Endothelial cell of umbilical vein (primary cell): ENCODE measurements around the gene SLAMF6. TPM values are rescaled to one million over a fixed set of nuclear protein-coding genes. Genes with fewer than 3 reads are reported as not detected.

Experiments
- BruUV-seq: library from RNA; stranded (reverse); fragments of 400-500 nt; replicated peaks from 2 replicates; lab custom pipeline; 2021; lab: Mats Ljungman, UMichigan
- CTCF ChIA-PET: fragments of 300-600, 350-600 bp; sonication (Branson Sonifier 250); formaldehyde crosslinking; loops from one replicate; lab custom pipeline; 2021; ENCODE audit warnings: antibody characterized with exemption, inconsistent platforms; lab: Charles Lee
- POLR2A ChIA-PET: fragments of 300-600, 350-600 bp; sonication (Branson Sonifier 250); formaldehyde crosslinking; loops from one replicate; lab custom pipeline; 2021; ENCODE audit warnings: antibody characterized with exemption, inconsistent platforms; lab: Charles Lee
- DNase-seq: peaks from one replicate; pipeline ENCODE4 v3.0.0-alpha.2; 2011; ENCODE audit warnings: low read depth, low spot score
- FAIRE-seq: peaks from 2 replicates; lab custom pipeline; 2011; peaks lifted over from hg19 to GRCh38; lab: Jason Lieb, UNC
- H2AFZ ChIP-seq: 2 replicates; pipeline ENCODE4 v1.6.0; 2012; ENCODE audit warnings: low read depth, low read length, control low read depth, inconsistent platforms
- H3K27ac ChIP-seq: 2 replicates; pipeline ENCODE4 v1.5.1; 2011; ENCODE audit warnings: low read depth, mild to moderate bottlenecking, control low read depth, low read length, moderate library complexity; ENCODE audit not compliant: insufficient read depth
- H3K27me3 ChIP-seq, 2 experiments: 2 replicates each; pipeline versions ENCODE4 v1.6.0 to v1.6.1; 2011; ENCODE audit warnings: low read length in 2 of 2, mixed read lengths in 1 of 2; ENCODE audit not compliant: control insufficient read depth in 2 of 2, insufficient read depth in 2 of 2
- H3K36me3 ChIP-seq, 2 experiments: 2 replicates in 1 of 2; 3 replicates in 1 of 2; pipeline ENCODE4 v1.5.1; 2011; ENCODE audit warnings: low read length in 2 of 2, mild to moderate bottlenecking in 1 of 2, moderate library complexity in 1 of 2; ENCODE audit not compliant: control insufficient read depth in 2 of 2, insufficient read depth in 2 of 2; ENCODE audit errors: extremely low read depth in 1 of 2
- H3K4me1 ChIP-seq: 3 replicates; pipeline ENCODE4 v1.5.1; 2011; ENCODE audit warnings: mild to moderate bottlenecking, low read length; ENCODE audit not compliant: control insufficient read depth, insufficient read depth; ENCODE audit errors: extremely low read depth
- H3K4me2 ChIP-seq: 2 replicates; pipeline ENCODE4 v1.6.1; 2011; ENCODE audit warnings: low read length, control low read depth, mixed read lengths; ENCODE audit not compliant: insufficient read depth
- H3K4me3 ChIP-seq, 3 experiments: fragments of 200-600 bp in 1 of 3; sonication (generic), shearing (Covaris generic) in 1 of 3; replicated peaks in 1 of 3; 2 replicates each; pipeline ENCODE4 v1.5.1; 2011 to 2016; ENCODE audit warnings: control low read depth in 3 of 3, low read length in 3 of 3, mild to moderate bottlenecking in 2 of 3, inconsistent platforms in 1 of 3, low read depth in 1 of 3, moderate library complexity in 1 of 3; ENCODE audit not compliant: insufficient read depth in 1 of 3
- H3K79me2 ChIP-seq: 2 replicates; pipeline ENCODE4 v1.6.0; 2012; ENCODE audit warnings: low read length, inconsistent platforms; ENCODE audit not compliant: control insufficient read depth, insufficient read depth
- H3K9ac ChIP-seq: replicated peaks from 2 replicates; pipeline ENCODE3; 2011; ENCODE audit warnings: low read length, control low read depth; ENCODE audit not compliant: insufficient read depth; ENCODE audit errors: extremely low read depth
- H3K9me1 ChIP-seq: replicated peaks from 3 replicates; pipeline ENCODE4 v1.6.0; 2011; ENCODE audit warnings: mild to moderate bottlenecking, low read length; ENCODE audit not compliant: control insufficient read depth, insufficient read depth; ENCODE audit errors: extremely low read depth
- H3K9me3 ChIP-seq: replicated peaks from 2 replicates; pipeline ENCODE4 v1.5.1; 2012; ENCODE audit warnings: low read length, inconsistent platforms; ENCODE audit not compliant: control insufficient read depth, insufficient read depth
- H4K20me1 ChIP-seq: replicated peaks from 2 replicates; pipeline ENCODE3; 2011; ENCODE audit warnings: mild to moderate bottlenecking, low read length; ENCODE audit not compliant: control insufficient read depth, insufficient read depth; ENCODE audit errors: extremely low read depth
- EZH2 ChIP-seq: IDR thresholded peaks from 2 replicates; pipeline ENCODE4 v1.6.1; 2012; ENCODE audit warnings: borderline replicate concordance, low read depth, mild to moderate bottlenecking, moderate library complexity, low read length, inconsistent platforms; ENCODE audit not compliant: severe bottlenecking
- FOS ChIP-seq: IDR thresholded peaks from 2 replicates; pipeline ENCODE4 v1.6.1; 2011; ENCODE audit warnings: mild to moderate bottlenecking, low read length, moderate library complexity, borderline replicate concordance; ENCODE audit not compliant: insufficient read depth
- GATA2 ChIP-seq: IDR thresholded peaks from 2 replicates; pipeline ENCODE4 v1.7.0; 2011; ENCODE audit warnings: low read depth, mild to moderate bottlenecking, moderate library complexity, mixed read lengths, low read length; ENCODE audit not compliant: insufficient read length, insufficient read depth
- JUN ChIP-seq: IDR thresholded peaks from 2 replicates; pipeline ENCODE4 v1.6.1; 2011; ENCODE audit warnings: borderline replicate concordance, low read depth; ENCODE audit not compliant: insufficient read length, insufficient read depth
- MYC ChIP-seq: IDR thresholded peaks from one replicate; pipeline ENCODE4 v1.6.1; 2011; ENCODE audit warnings: mild to moderate bottlenecking, low read depth, low read length
- POLR2A ChIP-seq: IDR thresholded peaks from 2 replicates; pipeline ENCODE4 v1.6.1; 2012; ENCODE audit warnings: low read depth, mild to moderate bottlenecking, control low read depth, low read length
- POLR2AphosphoS5 ChIP-seq: IDR thresholded peaks from 2 replicates; pipeline ENCODE4 v1.6.1; 2012; ENCODE audit warnings: low read depth, mild to moderate bottlenecking, control low read depth, low read length, moderate library complexity; ENCODE audit not compliant: insufficient read depth
- dilution Hi-C: fragments of 300-500 bp; cut with MboI; formaldehyde crosslinking; loops from one replicate; pipeline ENCODE4 v1.15.0; 2019; ENCODE audit warnings: low sequenced_read_pairs; ENCODE audit not compliant: extremely low pct_ligation_motif_present
- intact Hi-C: fragments of 100-400 bp; cut with micrococcal nuclease; formaldehyde crosslinking; loops from one replicate; pipeline ENCODE4 v1.10.0; 2022
- polyA plus RNA-seq, 4 experiments: library from polyadenylated mRNA; depleted of rRNA in 3 of 4; stranded (reverse) in 3 of 4; unstranded in 1 of 4; fragments of >200 nt; gene quantifications; 2 replicates each; pipeline versions ENCODE4 v1.2.1 to v1.2.3, GENCODE V29; 2011 to 2012; ENCODE audit warnings: missing spikeins in 1 of 4
- total RNA-seq: library from RNA; stranded (reverse); gene quantifications from 2 replicates; pipeline ENCODE4 v1.2.3, GENCODE V29; 2021
- TF ChIP-seq, protein P1 (sequence below): IDR thresholded peaks from 2 replicates; pipeline ENCODE4 v1.6.1; 2011; ENCODE audit not compliant: insufficient read depth, insufficient read length
- TF ChIP-seq, protein P2 (sequence below), 2 donors: IDR thresholded peaks; 1 replicate in 1 of 2; 2 replicates in 1 of 2; pipeline ENCODE4 v1.5.1; 2011; ENCODE audit warnings: low read length in 2 of 2, mild to moderate bottlenecking in 2 of 2, moderate library complexity in 2 of 2, control low read depth in 1 of 2, inconsistent platforms in 1 of 2, low read depth in 1 of 2; ENCODE audit not compliant: insufficient read depth in 1 of 2; ENCODE audit errors: extremely low read depth in 1 of 2

SLAMF6 gene
- total and polyA plus RNA-seq, 2 donors (not counting 3 experiments of a cell fraction or from before 2014, with no cell fraction given) = not detected

DNA sequence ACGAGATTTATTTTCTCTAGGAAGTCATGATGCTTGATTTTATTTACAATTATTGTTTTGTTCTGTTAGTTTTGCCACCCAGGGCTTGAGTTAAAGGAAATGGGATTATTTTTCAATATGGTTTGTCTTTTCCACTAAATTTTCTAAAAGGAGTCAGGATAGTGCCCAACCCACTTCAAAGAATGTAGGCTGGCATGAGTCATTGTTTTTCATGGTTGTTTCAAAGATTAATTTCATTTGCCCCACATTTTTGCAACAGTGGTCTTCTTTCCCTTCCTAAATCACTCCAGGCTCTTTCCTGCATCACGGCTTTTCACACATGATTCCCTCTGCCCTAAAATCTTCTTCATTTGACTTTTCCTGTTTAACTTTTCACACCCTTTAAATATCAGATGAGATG lies 2.5 kb downstream of the SLAMF6 start:
- Histone ChIP-seq H3K9me3 (no peaks in the 10 kb centered on the region), H3K4me1 (no peaks in the 10 kb centered on the region), H3K27ac (no peak overlapping the region), H3K27me3 (no peaks in the 10 kb centered on the region), H3K9ac (no peak overlapping the region), H3K4me3 (no peak overlapping the region), H3K9me1 (no peaks in the 10 kb centered on the region), H2AFZ (no peak overlapping the region), H3K79me2 (no peaks in the 10 kb centered on the region), H3K4me2 (no peak overlapping the region), H3K36me3 (no peaks in the 10 kb centered on the region), H4K20me1 (no peaks in the 10 kb centered on the region)
- intact Hi-C loops (no loop called here), dilution Hi-C loops (no loop called here)
- DNase-seq = no peak
- ChIA-PET POLR2A (no interaction called here), CTCF (no interaction called here)
- BruUV-seq = no TSS peak
- no peak for FAIRE-seq
- TF ChIP-seq POLR2AphosphoS5 = no peak
- TF ChIP-seq GATA2 = no peak
- TF ChIP-seq, protein P1, sequence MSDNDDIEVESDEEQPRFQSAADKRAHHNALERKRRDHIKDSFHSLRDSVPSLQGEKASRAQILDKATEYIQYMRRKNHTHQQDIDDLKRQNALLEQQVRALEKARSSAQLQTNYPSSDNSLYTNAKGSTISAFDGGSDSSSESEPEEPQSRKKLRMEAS = no peak
- no peak for TF ChIP-seq FOS
- no peak for TF ChIP-seq EZH2
- no peak for TF ChIP-seq POLR2A
- no peak for TF ChIP-seq MYC
- TF ChIP-seq, protein P2, sequence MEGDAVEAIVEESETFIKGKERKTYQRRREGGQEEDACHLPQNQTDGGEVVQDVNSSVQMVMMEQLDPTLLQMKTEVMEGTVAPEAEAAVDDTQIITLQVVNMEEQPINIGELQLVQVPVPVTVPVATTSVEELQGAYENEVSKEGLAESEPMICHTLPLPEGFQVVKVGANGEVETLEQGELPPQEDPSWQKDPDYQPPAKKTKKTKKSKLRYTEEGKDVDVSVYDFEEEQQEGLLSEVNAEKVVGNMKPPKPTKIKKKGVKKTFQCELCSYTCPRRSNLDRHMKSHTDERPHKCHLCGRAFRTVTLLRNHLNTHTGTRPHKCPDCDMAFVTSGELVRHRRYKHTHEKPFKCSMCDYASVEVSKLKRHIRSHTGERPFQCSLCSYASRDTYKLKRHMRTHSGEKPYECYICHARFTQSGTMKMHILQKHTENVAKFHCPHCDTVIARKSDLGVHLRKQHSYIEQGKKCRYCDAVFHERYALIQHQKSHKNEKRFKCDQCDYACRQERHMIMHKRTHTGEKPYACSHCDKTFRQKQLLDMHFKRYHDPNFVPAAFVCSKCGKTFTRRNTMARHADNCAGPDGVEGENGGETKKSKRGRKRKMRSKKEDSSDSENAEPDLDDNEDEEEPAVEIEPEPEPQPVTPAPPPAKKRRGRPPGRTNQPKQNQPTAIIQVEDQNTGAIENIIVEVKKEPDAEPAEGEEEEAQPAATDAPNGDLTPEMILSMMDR (IDR thresholded peaks at IDR 0.05; ENCODE audit: extremely low read depth in 1 of 2, insufficient read depth in 1 of 2, low read depth in 1 of 2, low read length in 2 of 2) = no peak
- TF ChIP-seq JUN = no peak
